Fibroblast of mammary gland (primary cell): ENCODE measurements around the gene PTEN.
A peak's percentile ranks its signal among the peaks of the same experiment; 100 is the strongest.

Source experiments
- DNase-seq: peaks from one replicate; pipeline ENCODE4 v3.0.0-alpha.2; 2010; ENCODE audit warnings: low read depth
- H3K4me3 ChIP-seq: 2 replicates; pipeline ENCODE4 v1.5.1; 2011; ENCODE audit warnings: low read depth, mild to moderate bottlenecking, low read length, moderate library complexity; ENCODE audit not compliant: control insufficient read depth
- CTCF ChIP-seq: conservative IDR thresholded peaks from 2 replicates; pipeline ENCODE4 v1.5.1; 2011; ENCODE audit warnings: low read depth, low read length, inconsistent platforms; ENCODE audit not compliant: control insufficient read depth, insufficient read depth

The PTEN gene

GRCh38 chr10:87952612-87953011 lies 89.2 kb downstream of the PTEN start:
- no peak overlapping the region for H3K4me3 ChIP-seq
- no peak for TF ChIP-seq CTCF
- no peak for DNase-seq

GRCh38 chr10:87956055-87956454 lies 92.6 kb downstream of the PTEN start:
- H3K4me3 ChIP-seq = no peak overlapping the region
- DNase-seq = no peak
- no peak for TF ChIP-seq CTCF

GRCh38 chr10:87957702-87958101 lies 94.3 kb downstream of the PTEN start:
- no peak for TF ChIP-seq CTCF

GRCh38 chr10:87960230-87960629 lies 96.8 kb downstream of the PTEN start:
- no peak overlapping the region for H3K4me3 ChIP-seq
- no peak for TF ChIP-seq CTCF
- DNase-seq = peak; percentile 38

More at GRCh38 chr10:87957702-87958101, 94.3 kb downstream of the PTEN start:
- no peak for DNase-seq
- no peak overlapping the region for H3K4me3 ChIP-seq

- peak; percentile 89 for DNase-seq
- no peak overlapping the region for H3K4me3 ChIP-seq
- TF ChIP-seq CTCF = no peak
Observed at GRCh38 chr10:87961314-87961713, 97.9 kb downstream of the PTEN start.

- no peak for TF ChIP-seq CTCF
- DNase-seq = no peak
- no peak overlapping the region for H3K4me3 ChIP-seq
Observed at GRCh38 chr10:87966459-87966858, 103.0 kb downstream of the PTEN start.

GRCh38 chr10:87973635-87974034 lies 110.2 kb downstream of the PTEN start:
- DNase-seq = peak; percentile 27

More at GRCh38 chr10:87973635-87974034, 110.2 kb downstream of the PTEN start:
- TF ChIP-seq CTCF = no peak
- no peak overlapping the region for H3K4me3 ChIP-seq
